IMR-90 (cell line): ENCODE results near the gene CALN1. TPM values are rescaled to one million over a fixed set of nuclear protein-coding genes. Genes with fewer than 3 reads are reported as not detected.

ENCODE experiments used
- ATAC-seq: fragments of 200-7000 bp; cut with Tn5 transposase; 2 replicates; pipeline ENCODE4 v1.9.1; 2020; ENCODE audit warnings: low read depth, mild to moderate bottlenecking, moderate library complexity
- BruUV-seq: library from RNA; stranded (reverse); fragments of 400-500 nt; replicated peaks from 2 replicates; lab custom pipeline; 2021; lab: Mats Ljungman, UMichigan
- CTCF ChIA-PET: fragments of 300-600 bp; formaldehyde crosslinking; extraction: SDS; loops from one replicate; lab custom pipeline; 2021; ENCODE audit warnings: antibody characterized with exemption; lab: Yijun Ruan, JAX
- POLR2A ChIA-PET: fragments of 300-600 bp; sonication (Branson Sonifier 250); formaldehyde crosslinking; loops from one replicate; lab custom pipeline; 2022; ENCODE audit warnings: antibody characterized with exemption; ENCODE audit not compliant: unreplicated experiment; lab: Charles Lee
- DNase-seq: peaks from one replicate; pipeline ENCODE4 v3.0.0; 2013
- H2AFZ ChIP-seq: replicated peaks from 2 replicates; pipeline ENCODE3; 2013; ENCODE audit warnings: low read length, mild to moderate bottlenecking; ENCODE audit not compliant: poor library complexity
- H2AK5ac ChIP-seq: 2 replicates; pipeline ENCODE4 v1.6.1; 2013; ENCODE audit warnings: low read depth, low read length, inconsistent platforms
- H2AK9ac ChIP-seq: replicated peaks from 2 replicates; pipeline ENCODE3; 2013; ENCODE audit warnings: mild to moderate bottlenecking, low read depth, low read length, moderate library complexity; ENCODE audit not compliant: poor library complexity
- H2BK120ac ChIP-seq: 2 replicates; pipeline ENCODE4 v1.6.1; 2013; ENCODE audit warnings: low read depth, low read length, inconsistent platforms
- H2BK15ac ChIP-seq: 3 replicates; pipeline ENCODE4 v1.6.1; 2013; ENCODE audit warnings: low read depth, low read length, inconsistent platforms
- H2BK20ac ChIP-seq: 2 replicates; pipeline ENCODE4 v1.6.1; 2013; ENCODE audit warnings: low read depth, mild to moderate bottlenecking, inconsistent platforms, low read length, moderate library complexity
- H2BK5ac ChIP-seq: 2 replicates; pipeline ENCODE4 v1.6.1; 2013; ENCODE audit warnings: mild to moderate bottlenecking, low read depth, low read length, inconsistent platforms; ENCODE audit not compliant: poor library complexity, severe bottlenecking
- H3K14ac ChIP-seq: replicated peaks from 2 replicates; pipeline ENCODE4 v1.6.1; 2013; ENCODE audit warnings: low read depth, low read length, inconsistent platforms
- H3K18ac ChIP-seq: 2 replicates; pipeline ENCODE4 v1.6.1; 2013; ENCODE audit warnings: low read depth, low read length, control low read depth
- H3K23ac ChIP-seq: 2 replicates; pipeline ENCODE4 v1.6.1; 2013; ENCODE audit warnings: low read depth, low read length, inconsistent platforms
- H3K27ac ChIP-seq: 2 replicates; pipeline ENCODE4 v1.5.1; 2013; ENCODE audit warnings: mild to moderate bottlenecking, control low read depth, low read length; ENCODE audit not compliant: insufficient read depth
- H3K27me3 ChIP-seq: 2 replicates; pipeline ENCODE4 v1.6.1; 2013; ENCODE audit warnings: low read length; ENCODE audit not compliant: control insufficient read depth, insufficient read depth
- H3K36me3 ChIP-seq: 2 replicates; pipeline ENCODE4 v1.6.1; 2013; ENCODE audit warnings: low read length, mixed read lengths; ENCODE audit not compliant: control insufficient read depth, insufficient read depth
- H3K4ac ChIP-seq: 2 replicates; pipeline ENCODE4 v1.6.1; 2013; ENCODE audit warnings: low read depth, low read length, inconsistent platforms
- H3K4me1 ChIP-seq: 2 replicates; pipeline ENCODE4 v1.6.1; 2013; ENCODE audit warnings: low read length, mixed read lengths; ENCODE audit not compliant: control insufficient read depth, insufficient read depth
- H3K4me2 ChIP-seq: 2 replicates; pipeline ENCODE4 v1.6.1; 2013; ENCODE audit warnings: low read depth, mild to moderate bottlenecking, control low read depth, low read length, moderate library complexity
- H3K4me3 ChIP-seq: 2 replicates; pipeline ENCODE4 v1.5.1; 2013; ENCODE audit warnings: low read depth, mild to moderate bottlenecking, control low read depth, low read length, moderate library complexity; ENCODE audit not compliant: insufficient read depth
- H3K56ac ChIP-seq: 2 replicates; pipeline ENCODE4 v1.6.1; 2013; ENCODE audit warnings: low read length, inconsistent platforms; ENCODE audit not compliant: insufficient read depth; ENCODE audit errors: extremely low read depth
- H3K79me1 ChIP-seq, 2 experiments: 2 replicates each; pipeline ENCODE4 v1.6.1; 2013; ENCODE audit warnings: low read length in 2 of 2, inconsistent platforms in 1 of 2, low read depth in 1 of 2
- H3K9ac ChIP-seq: 2 replicates; pipeline ENCODE4 v1.6.1; 2013; ENCODE audit warnings: low read depth, low read length, control low read depth
- H3K9me1 ChIP-seq: 2 replicates; pipeline ENCODE4 v1.6.1; 2013; ENCODE audit warnings: low read length, inconsistent platforms; ENCODE audit not compliant: insufficient read depth
- H3K9me3 ChIP-seq: 2 replicates; pipeline ENCODE4 v1.6.1; 2013; ENCODE audit warnings: low read length; ENCODE audit not compliant: control insufficient read depth, insufficient read depth
- H4K20me1 ChIP-seq: 2 replicates; pipeline ENCODE4 v1.6.1; 2013; ENCODE audit warnings: low read length, inconsistent platforms; ENCODE audit not compliant: insufficient read depth
- H4K5ac ChIP-seq: 2 replicates; pipeline ENCODE4 v1.6.1; 2013; ENCODE audit warnings: mild to moderate bottlenecking, low read depth, low read length, control low read depth
- H4K8ac ChIP-seq, 2 experiments: 2 replicates each; pipeline ENCODE4 v1.6.1; 2013; ENCODE audit warnings: low read depth in 2 of 2, low read length in 2 of 2, control low read depth in 1 of 2, inconsistent platforms in 1 of 2
- H4K91ac ChIP-seq: 2 replicates; pipeline ENCODE4 v1.6.1; 2013; ENCODE audit warnings: low read depth, low read length, inconsistent platforms; ENCODE audit not compliant: insufficient read depth
- WGBS, 2 experiments: methylation state at CpG; one replicate each; pipeline versions ENCODE4 v1.1.5 to v1.1.7; 2013; ENCODE audit warnings: missing lambda C conversion rate in 2 of 2; ENCODE audit not compliant: insufficient read length in 1 of 2; ENCODE audit errors: extremely low coverage in 2 of 2; 5-methylcytosine and 5-hydroxymethylcytosine counted together
- dilution Hi-C: fragments of 300-500 bp; cut with HindIII; formaldehyde crosslinking; loops from one replicate; pipeline ENCODE4 v1.14.3; 2018; ENCODE audit warnings: low sequenced_read_pairs; ENCODE audit not compliant: unreplicated experiment
- in situ Hi-C: fragments of 300-500 bp; cut with MboI; formaldehyde crosslinking; loops from 3 replicates; pipeline ENCODE4 v1.14.3; 2019; ENCODE audit warnings: low sequenced_read_pairs, inconsistent platforms, mixed read lengths
- intact Hi-C: fragments of 100-400 bp; cut with micrococcal nuclease; formaldehyde crosslinking; loops from 2 replicates; pipeline ENCODE4 v1.10.0; 2022
- polyA plus RNA-seq, 3 experiments: library from polyadenylated mRNA; depleted of rRNA; stranded (reverse); fragments of >200 nt; gene quantifications; 2 replicates each; pipeline ENCODE4 v1.2.3, GENCODE V29; 2012; ENCODE audit warnings: low replicate concordance in 1 of 3
- total RNA-seq: library from RNA; depleted of rRNA; stranded (reverse); fragments of >200 nt; gene quantifications from 2 replicates; pipeline ENCODE4 v1.2.3, GENCODE V29; 2012
- TF ChIP-seq, protein P1 (sequence below): conservative IDR thresholded peaks from 2 replicates; pipeline ENCODE4 v1.5.1; 2012; ENCODE audit warnings: mild to moderate bottlenecking, low read depth, low read length, improper control_type of control experiment

Gene CALN1
- total and polyA plus RNA-seq, 2 of the 4 experiments (the other 2 are of a cell fraction): not detected

DNA sequence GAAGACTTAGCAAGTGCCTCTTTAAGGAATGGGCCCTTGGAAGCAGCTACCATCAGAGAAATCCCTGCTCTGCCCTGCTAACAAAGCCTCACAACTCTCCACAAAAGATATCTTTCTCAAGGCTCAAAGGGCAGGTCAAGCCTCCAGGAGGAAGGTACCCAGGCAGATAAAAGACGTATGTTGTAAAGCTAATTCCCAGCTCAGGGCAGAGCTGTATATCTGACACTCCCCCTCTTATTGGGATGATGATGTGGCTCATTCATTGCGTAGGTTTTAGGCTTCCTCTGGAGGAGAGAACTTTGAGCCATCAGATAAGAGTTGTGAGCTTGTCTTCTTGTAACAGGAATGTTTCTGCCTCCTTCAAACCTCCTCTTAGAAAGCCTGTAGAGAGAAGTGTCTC is 145.4 kb downstream of the CALN1 start:
- CTCF ChIA-PET: no interaction called here
- ATAC-seq (no peak), DNase-seq (no peak)
- H2AK9ac ChIP-seq: no peak overlapping the region
- no peak overlapping the region for H2AK5ac ChIP-seq
- in situ Hi-C loops (no loop called here), dilution Hi-C loops (no loop called here), intact Hi-C loops (loop anchor here (10.0 kb wide), 1 partner anchor 1432 kb away; no protein-coding TSS in a partner anchor)
- H3K4me3 ChIP-seq: no peak overlapping the region
- no peak overlapping the region for H2BK5ac ChIP-seq
- H3K9me1 ChIP-seq: no peaks in the 10 kb centered on the region
- H4K91ac ChIP-seq: no peak overlapping the region
- H3K27ac ChIP-seq: no peak overlapping the region
- no peaks in the 10 kb centered on the region for H3K27me3 ChIP-seq
- H3K79me1 ChIP-seq: no peaks in the 10 kb centered on the region
- H3K14ac ChIP-seq: no peak overlapping the region
- H3K9ac ChIP-seq: no peak overlapping the region
- H4K20me1 ChIP-seq: no peaks in the 10 kb centered on the region
- no peaks in the 10 kb centered on the region for H3K4me1 ChIP-seq
- peaks cover 12% of the 10 kb centered on the region for H3K9me3 ChIP-seq
- TF ChIP-seq, protein P1, sequence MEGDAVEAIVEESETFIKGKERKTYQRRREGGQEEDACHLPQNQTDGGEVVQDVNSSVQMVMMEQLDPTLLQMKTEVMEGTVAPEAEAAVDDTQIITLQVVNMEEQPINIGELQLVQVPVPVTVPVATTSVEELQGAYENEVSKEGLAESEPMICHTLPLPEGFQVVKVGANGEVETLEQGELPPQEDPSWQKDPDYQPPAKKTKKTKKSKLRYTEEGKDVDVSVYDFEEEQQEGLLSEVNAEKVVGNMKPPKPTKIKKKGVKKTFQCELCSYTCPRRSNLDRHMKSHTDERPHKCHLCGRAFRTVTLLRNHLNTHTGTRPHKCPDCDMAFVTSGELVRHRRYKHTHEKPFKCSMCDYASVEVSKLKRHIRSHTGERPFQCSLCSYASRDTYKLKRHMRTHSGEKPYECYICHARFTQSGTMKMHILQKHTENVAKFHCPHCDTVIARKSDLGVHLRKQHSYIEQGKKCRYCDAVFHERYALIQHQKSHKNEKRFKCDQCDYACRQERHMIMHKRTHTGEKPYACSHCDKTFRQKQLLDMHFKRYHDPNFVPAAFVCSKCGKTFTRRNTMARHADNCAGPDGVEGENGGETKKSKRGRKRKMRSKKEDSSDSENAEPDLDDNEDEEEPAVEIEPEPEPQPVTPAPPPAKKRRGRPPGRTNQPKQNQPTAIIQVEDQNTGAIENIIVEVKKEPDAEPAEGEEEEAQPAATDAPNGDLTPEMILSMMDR: no peak
- no peak overlapping the region for H2BK120ac ChIP-seq
- H2BK20ac ChIP-seq: no peak overlapping the region
- H2AFZ ChIP-seq: no peak overlapping the region
- H4K8ac ChIP-seq: no peak overlapping the region
- H3K4me2 ChIP-seq: no peak overlapping the region
- H3K23ac ChIP-seq: no peak overlapping the region
- POLR2A ChIA-PET: no interaction called here
- H3K4ac ChIP-seq: no peak overlapping the region
- no peaks in the 10 kb centered on the region for H3K36me3 ChIP-seq
- WGBS, 2 experiments: no CpG with 5 or more reads among the region's 2 CpGs
- no peak overlapping the region for H2BK15ac ChIP-seq
- no TSS peak for BruUV-seq
- H3K18ac ChIP-seq: no peak overlapping the region
- no peak overlapping the region for H3K56ac ChIP-seq
- no peak overlapping the region for H4K5ac ChIP-seq
